ENCODE results near the gene PTPRG.

DNA sequence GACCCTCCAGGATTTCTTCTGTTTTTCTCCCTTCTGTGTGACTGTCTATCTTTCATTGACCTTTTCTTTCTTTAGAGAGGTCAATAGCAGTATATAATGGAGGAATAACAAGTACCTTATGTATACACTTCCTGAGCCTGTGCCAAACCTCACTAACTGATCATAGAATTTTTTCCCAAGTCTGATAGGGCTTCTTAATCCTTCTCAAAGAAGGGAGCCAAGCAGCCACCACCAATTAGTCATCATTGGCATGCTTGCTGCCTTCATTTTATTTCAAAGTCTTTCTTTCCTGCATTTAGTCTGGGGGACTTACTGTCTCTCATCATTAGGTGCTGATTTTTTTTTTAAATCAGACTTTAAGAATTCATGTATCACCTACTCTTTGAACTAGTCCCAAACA is 485.0 kb downstream of the PTPRG start:
- no peak for TF ChIP-seq POLR2A (IDR thresholded peaks at IDR 0.05)
- TF ChIP-seq, protein P1, sequence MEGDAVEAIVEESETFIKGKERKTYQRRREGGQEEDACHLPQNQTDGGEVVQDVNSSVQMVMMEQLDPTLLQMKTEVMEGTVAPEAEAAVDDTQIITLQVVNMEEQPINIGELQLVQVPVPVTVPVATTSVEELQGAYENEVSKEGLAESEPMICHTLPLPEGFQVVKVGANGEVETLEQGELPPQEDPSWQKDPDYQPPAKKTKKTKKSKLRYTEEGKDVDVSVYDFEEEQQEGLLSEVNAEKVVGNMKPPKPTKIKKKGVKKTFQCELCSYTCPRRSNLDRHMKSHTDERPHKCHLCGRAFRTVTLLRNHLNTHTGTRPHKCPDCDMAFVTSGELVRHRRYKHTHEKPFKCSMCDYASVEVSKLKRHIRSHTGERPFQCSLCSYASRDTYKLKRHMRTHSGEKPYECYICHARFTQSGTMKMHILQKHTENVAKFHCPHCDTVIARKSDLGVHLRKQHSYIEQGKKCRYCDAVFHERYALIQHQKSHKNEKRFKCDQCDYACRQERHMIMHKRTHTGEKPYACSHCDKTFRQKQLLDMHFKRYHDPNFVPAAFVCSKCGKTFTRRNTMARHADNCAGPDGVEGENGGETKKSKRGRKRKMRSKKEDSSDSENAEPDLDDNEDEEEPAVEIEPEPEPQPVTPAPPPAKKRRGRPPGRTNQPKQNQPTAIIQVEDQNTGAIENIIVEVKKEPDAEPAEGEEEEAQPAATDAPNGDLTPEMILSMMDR (IDR thresholded peaks at IDR 0.05) = no peak

Measured in body of pancreas (tissue), 4 donors.